Endothelial cell of umbilical vein (primary cell): ENCODE results near the gene HS6ST2. TPM values are rescaled to one million over a fixed set of nuclear protein-coding genes. Genes with fewer than 3 reads are reported as not detected.
A peak's percentile ranks its signal among the peaks of the same experiment; 100 is the strongest.

ENCODE experiments used
- BruUV-seq: library from RNA; stranded (reverse); fragments of 400-500 nt; replicated peaks from 2 replicates; lab custom pipeline; 2021; lab: Mats Ljungman, UMichigan
- CTCF ChIA-PET: fragments of 300-600, 350-600 bp; sonication (Branson Sonifier 250); formaldehyde crosslinking; loops from one replicate; lab custom pipeline; 2021; ENCODE audit warnings: antibody characterized with exemption, inconsistent platforms; lab: Charles Lee
- POLR2A ChIA-PET: fragments of 300-600, 350-600 bp; sonication (Branson Sonifier 250); formaldehyde crosslinking; loops from one replicate; lab custom pipeline; 2021; ENCODE audit warnings: antibody characterized with exemption, inconsistent platforms; lab: Charles Lee
- DNase-seq: peaks from one replicate; pipeline ENCODE4 v3.0.0-alpha.2; 2011; ENCODE audit warnings: low read depth, low spot score
- FAIRE-seq: peaks from 2 replicates; lab custom pipeline; 2011; peaks lifted over from hg19 to GRCh38; lab: Jason Lieb, UNC
- H2AFZ ChIP-seq: 2 replicates; pipeline ENCODE4 v1.6.0; 2012; ENCODE audit warnings: low read depth, low read length, control low read depth, inconsistent platforms
- H3K27ac ChIP-seq: 2 replicates; pipeline ENCODE4 v1.5.1; 2011; ENCODE audit warnings: low read depth, mild to moderate bottlenecking, control low read depth, low read length, moderate library complexity; ENCODE audit not compliant: insufficient read depth
- H3K27me3 ChIP-seq, 2 experiments: 2 replicates each; pipeline versions ENCODE4 v1.6.0 to v1.6.1; 2011; ENCODE audit warnings: low read length in 2 of 2, mixed read lengths in 1 of 2; ENCODE audit not compliant: control insufficient read depth in 2 of 2, insufficient read depth in 2 of 2
- H3K36me3 ChIP-seq, 2 experiments: 2 replicates in 1 of 2; 3 replicates in 1 of 2; pipeline ENCODE4 v1.5.1; 2011; ENCODE audit warnings: low read length in 2 of 2, mild to moderate bottlenecking in 1 of 2, moderate library complexity in 1 of 2; ENCODE audit not compliant: control insufficient read depth in 2 of 2, insufficient read depth in 2 of 2; ENCODE audit errors: extremely low read depth in 1 of 2
- H3K4me1 ChIP-seq: 3 replicates; pipeline ENCODE4 v1.5.1; 2011; ENCODE audit warnings: mild to moderate bottlenecking, low read length; ENCODE audit not compliant: control insufficient read depth, insufficient read depth; ENCODE audit errors: extremely low read depth
- H3K4me2 ChIP-seq: 2 replicates; pipeline ENCODE4 v1.6.1; 2011; ENCODE audit warnings: low read length, control low read depth, mixed read lengths; ENCODE audit not compliant: insufficient read depth
- H3K4me3 ChIP-seq, 3 experiments: fragments of 200-600 bp in 1 of 3; sonication (generic), shearing (Covaris generic) in 1 of 3; replicated peaks in 1 of 3; 2 replicates each; pipeline ENCODE4 v1.5.1; 2011 to 2016; ENCODE audit warnings: control low read depth in 3 of 3, low read length in 3 of 3, mild to moderate bottlenecking in 2 of 3, inconsistent platforms in 1 of 3, low read depth in 1 of 3, moderate library complexity in 1 of 3; ENCODE audit not compliant: insufficient read depth in 1 of 3
- H3K79me2 ChIP-seq: 2 replicates; pipeline ENCODE4 v1.6.0; 2012; ENCODE audit warnings: low read length, inconsistent platforms; ENCODE audit not compliant: control insufficient read depth, insufficient read depth
- H3K9ac ChIP-seq: replicated peaks from 2 replicates; pipeline ENCODE3; 2011; ENCODE audit warnings: low read length, control low read depth; ENCODE audit not compliant: insufficient read depth; ENCODE audit errors: extremely low read depth
- H3K9me1 ChIP-seq: replicated peaks from 3 replicates; pipeline ENCODE4 v1.6.0; 2011; ENCODE audit warnings: mild to moderate bottlenecking, low read length; ENCODE audit not compliant: control insufficient read depth, insufficient read depth; ENCODE audit errors: extremely low read depth
- H3K9me3 ChIP-seq: replicated peaks from 2 replicates; pipeline ENCODE4 v1.5.1; 2012; ENCODE audit warnings: low read length, inconsistent platforms; ENCODE audit not compliant: control insufficient read depth, insufficient read depth
- H4K20me1 ChIP-seq: replicated peaks from 2 replicates; pipeline ENCODE3; 2011; ENCODE audit warnings: mild to moderate bottlenecking, low read length; ENCODE audit not compliant: control insufficient read depth, insufficient read depth; ENCODE audit errors: extremely low read depth
- CTCF ChIP-seq, 2 donors: IDR thresholded peaks; 1 replicate in 1 of 2; 2 replicates in 1 of 2; pipeline ENCODE4 v1.5.1; 2011; ENCODE audit warnings: low read length in 2 of 2, mild to moderate bottlenecking in 2 of 2, moderate library complexity in 2 of 2, control low read depth in 1 of 2, inconsistent platforms in 1 of 2, low read depth in 1 of 2; ENCODE audit not compliant: insufficient read depth in 1 of 2; ENCODE audit errors: extremely low read depth in 1 of 2
- EZH2 ChIP-seq: IDR thresholded peaks from 2 replicates; pipeline ENCODE4 v1.6.1; 2012; ENCODE audit warnings: borderline replicate concordance, low read depth, mild to moderate bottlenecking, moderate library complexity, low read length, inconsistent platforms; ENCODE audit not compliant: severe bottlenecking
- FOS ChIP-seq: IDR thresholded peaks from 2 replicates; pipeline ENCODE4 v1.6.1; 2011; ENCODE audit warnings: mild to moderate bottlenecking, low read length, moderate library complexity, borderline replicate concordance; ENCODE audit not compliant: insufficient read depth
- GATA2 ChIP-seq: IDR thresholded peaks from 2 replicates; pipeline ENCODE4 v1.7.0; 2011; ENCODE audit warnings: low read depth, mild to moderate bottlenecking, moderate library complexity, mixed read lengths, low read length; ENCODE audit not compliant: insufficient read length, insufficient read depth
- JUN ChIP-seq: IDR thresholded peaks from 2 replicates; pipeline ENCODE4 v1.6.1; 2011; ENCODE audit warnings: borderline replicate concordance, low read depth; ENCODE audit not compliant: insufficient read length, insufficient read depth
- MYC ChIP-seq: IDR thresholded peaks from one replicate; pipeline ENCODE4 v1.6.1; 2011; ENCODE audit warnings: mild to moderate bottlenecking, low read depth, low read length
- POLR2A ChIP-seq: IDR thresholded peaks from 2 replicates; pipeline ENCODE4 v1.6.1; 2012; ENCODE audit warnings: low read depth, mild to moderate bottlenecking, control low read depth, low read length
- POLR2AphosphoS5 ChIP-seq: IDR thresholded peaks from 2 replicates; pipeline ENCODE4 v1.6.1; 2012; ENCODE audit warnings: low read depth, mild to moderate bottlenecking, control low read depth, low read length, moderate library complexity; ENCODE audit not compliant: insufficient read depth
- dilution Hi-C: fragments of 300-500 bp; cut with MboI; formaldehyde crosslinking; loops from one replicate; pipeline ENCODE4 v1.15.0; 2019; ENCODE audit warnings: low sequenced_read_pairs; ENCODE audit not compliant: extremely low pct_ligation_motif_present
- intact Hi-C: fragments of 100-400 bp; cut with micrococcal nuclease; formaldehyde crosslinking; loops from one replicate; pipeline ENCODE4 v1.10.0; 2022
- polyA plus RNA-seq, 4 experiments: library from polyadenylated mRNA; depleted of rRNA in 3 of 4; stranded (reverse) in 3 of 4; unstranded in 1 of 4; fragments of >200 nt; gene quantifications; 2 replicates each; pipeline versions ENCODE4 v1.2.1 to v1.2.3, GENCODE V29; 2011 to 2012; ENCODE audit warnings: missing spikeins in 1 of 4
- total RNA-seq: library from RNA; stranded (reverse); gene quantifications from 2 replicates; pipeline ENCODE4 v1.2.3, GENCODE V29; 2021
- TF ChIP-seq, protein P1 (sequence below): IDR thresholded peaks from 2 replicates; pipeline ENCODE4 v1.6.1; 2011; ENCODE audit not compliant: insufficient read depth, insufficient read length

The HS6ST2 gene
- total and polyA plus RNA-seq, 2 donors (not counting 3 experiments of a cell fraction or from before 2014, with no cell fraction given), result 0.49 to 0.84 TPM

- Histone ChIP-seq H3K4me3 (peak overlapping the region in 1 of 3 experiments; percentile 43), H3K27ac (no peak overlapping the region), H3K9me3 (no peaks in the 10 kb centered on the region), H3K27me3 (peaks cover 26 to 28% of the 10 kb centered on the region in 2 experiments), H3K4me2 (peak overlapping the region; percentile 47), H2AFZ (peak overlapping the region; percentile 68), H3K79me2 (no peaks in the 10 kb centered on the region), H3K9me1 (no peaks in the 10 kb centered on the region), H3K4me1 (peaks cover 9% of the 10 kb centered on the region), H3K9ac (no peak overlapping the region), H3K36me3 (no peaks in the 10 kb centered on the region), H4K20me1 (no peaks in the 10 kb centered on the region)
- TF ChIP-seq CTCF (IDR thresholded peaks at IDR 0.05; ENCODE audit: extremely low read depth in 1 of 2, insufficient read depth in 1 of 2, low read depth in 1 of 2, low read length in 2 of 2) (no peak), MYC (no peak), EZH2 (no peak), POLR2A (no peak), JUN (no peak), POLR2AphosphoS5 (no peak), FOS (no peak), GATA2 (no peak)
- TF ChIP-seq, protein P1, sequence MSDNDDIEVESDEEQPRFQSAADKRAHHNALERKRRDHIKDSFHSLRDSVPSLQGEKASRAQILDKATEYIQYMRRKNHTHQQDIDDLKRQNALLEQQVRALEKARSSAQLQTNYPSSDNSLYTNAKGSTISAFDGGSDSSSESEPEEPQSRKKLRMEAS, result no peak
- intact Hi-C loops (loop anchor here (1.0 kb wide), 1 partner anchor 217 kb away; no protein-coding TSS in a partner anchor), dilution Hi-C loops (no loop called here)
- BruUV-seq, result no TSS peak
- FAIRE-seq, result no peak
- DNase-seq, result peak; percentile 6
- ChIA-PET CTCF (no interaction called here), POLR2A (no interaction called here)
Measured at GRCh38 chrX:132957211-132958090, 978 bp downstream of the HS6ST2 start.
